OCI-LY3 (cell line): ENCODE results near the gene ITGA11.

Source experiments
- H2AFZ ChIP-seq: fragments of 200-600, 300-600 bp; shearing (Covaris generic); 2 replicates; pipeline ENCODE4 v1.6.0; 2014; ENCODE audit warnings: antibody characterized with exemption, low read depth, low read length
- H3K27ac ChIP-seq: fragments of 200-600, 300-600 bp; sonication (generic); 2 replicates; pipeline ENCODE4 v1.5.1; 2014; ENCODE audit warnings: mild to moderate bottlenecking, low read length, moderate library complexity, mixed read lengths
- H3K27me3 ChIP-seq: fragments of 200-600, 300-600 bp; sonication (generic); 2 replicates; pipeline ENCODE4 v1.6.1; 2014; ENCODE audit warnings: low read depth, low read length, mixed read lengths
- H3K36me3 ChIP-seq: fragments of 200-600, 300-600 bp; sonication (generic); replicated peaks from 2 replicates; pipeline ENCODE3; 2014; ENCODE audit warnings: low read depth, low read length, mixed read lengths
- H3K4me1 ChIP-seq: fragments of 300-600, 200-600 bp; sonication (generic); 2 replicates; pipeline ENCODE4 v1.6.1; 2014; ENCODE audit warnings: low read length, mixed read lengths
- H3K4me2 ChIP-seq: fragments of 200-600, 300-600 bp; sonication (generic); 2 replicates; pipeline ENCODE4 v1.6.1; 2014; ENCODE audit warnings: low read length, mixed read lengths
- H3K4me3 ChIP-seq: fragments of 300-600, 200-600 bp; sonication (generic); 2 replicates; pipeline ENCODE4 v1.5.1; 2014; ENCODE audit warnings: antibody characterized with exemption, mild to moderate bottlenecking, low read length, moderate library complexity
- H3K79me2 ChIP-seq: fragments of 300-600, 200-600 bp; shearing (Covaris generic); 2 replicates; pipeline ENCODE4 v1.6.1; 2014; ENCODE audit warnings: mild to moderate bottlenecking, low read length, mixed read lengths
- H3K9ac ChIP-seq: fragments of 300-600, 200-600 bp; shearing (Covaris generic); 2 replicates; pipeline ENCODE4 v1.6.0; 2014; ENCODE audit warnings: mild to moderate bottlenecking, low read length, moderate library complexity
- H3K9me3 ChIP-seq: fragments of 200-600, 300-600 bp; shearing (Covaris generic); 2 replicates; pipeline ENCODE4 v1.6.1; 2014; ENCODE audit warnings: low read length, mixed read lengths; ENCODE audit not compliant: insufficient read depth
- H4K20me1 ChIP-seq: fragments of 200-600, 300-600 bp; sonication (generic); 2 replicates; pipeline ENCODE4 v1.6.1; 2016; ENCODE audit warnings: low read length, mixed read lengths; ENCODE audit not compliant: insufficient read depth
- EZH2phosphoT487 ChIP-seq: fragments of 200-600 bp; shearing (Covaris generic); IDR thresholded peaks from 2 replicates; pipeline ENCODE4 v1.6.1; 2018; ENCODE audit warnings: antibody characterized with exemption, mixed run types, low read depth
- TF ChIP-seq, protein P1 (sequence below): fragments of 200-600, 300-600 bp; sonication (generic); IDR thresholded peaks from 2 replicates; pipeline ENCODE4 v1.5.1; 2014; ENCODE audit warnings: antibody characterized with exemption, low read length, low read depth

ITGA11 gene

GRCh38 chr15:68343579-68344225 is 88.3 kb downstream of the ITGA11 start:
- H3K4me3 ChIP-seq: no peak overlapping the region
- no peak overlapping the region for H3K9ac ChIP-seq
- H3K27ac ChIP-seq: no peak overlapping the region
- peaks cover 14% of the 10 kb centered on the region for H3K27me3 ChIP-seq
- no peaks in the 10 kb centered on the region for H3K9me3 ChIP-seq
- H3K4me2 ChIP-seq: no peak overlapping the region
- no peaks in the 10 kb centered on the region for H3K36me3 ChIP-seq
- H4K20me1 ChIP-seq: no peaks in the 10 kb centered on the region
- H3K79me2 ChIP-seq: no peaks in the 10 kb centered on the region
- peaks cover 7% of the 10 kb centered on the region; the same call in 1 of the 2 replicates for H3K4me1 ChIP-seq
- TF ChIP-seq EZH2phosphoT487: no peak
- TF ChIP-seq, protein P1, sequence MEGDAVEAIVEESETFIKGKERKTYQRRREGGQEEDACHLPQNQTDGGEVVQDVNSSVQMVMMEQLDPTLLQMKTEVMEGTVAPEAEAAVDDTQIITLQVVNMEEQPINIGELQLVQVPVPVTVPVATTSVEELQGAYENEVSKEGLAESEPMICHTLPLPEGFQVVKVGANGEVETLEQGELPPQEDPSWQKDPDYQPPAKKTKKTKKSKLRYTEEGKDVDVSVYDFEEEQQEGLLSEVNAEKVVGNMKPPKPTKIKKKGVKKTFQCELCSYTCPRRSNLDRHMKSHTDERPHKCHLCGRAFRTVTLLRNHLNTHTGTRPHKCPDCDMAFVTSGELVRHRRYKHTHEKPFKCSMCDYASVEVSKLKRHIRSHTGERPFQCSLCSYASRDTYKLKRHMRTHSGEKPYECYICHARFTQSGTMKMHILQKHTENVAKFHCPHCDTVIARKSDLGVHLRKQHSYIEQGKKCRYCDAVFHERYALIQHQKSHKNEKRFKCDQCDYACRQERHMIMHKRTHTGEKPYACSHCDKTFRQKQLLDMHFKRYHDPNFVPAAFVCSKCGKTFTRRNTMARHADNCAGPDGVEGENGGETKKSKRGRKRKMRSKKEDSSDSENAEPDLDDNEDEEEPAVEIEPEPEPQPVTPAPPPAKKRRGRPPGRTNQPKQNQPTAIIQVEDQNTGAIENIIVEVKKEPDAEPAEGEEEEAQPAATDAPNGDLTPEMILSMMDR: no peak
- no peak overlapping the region for H2AFZ ChIP-seq

DNA sequence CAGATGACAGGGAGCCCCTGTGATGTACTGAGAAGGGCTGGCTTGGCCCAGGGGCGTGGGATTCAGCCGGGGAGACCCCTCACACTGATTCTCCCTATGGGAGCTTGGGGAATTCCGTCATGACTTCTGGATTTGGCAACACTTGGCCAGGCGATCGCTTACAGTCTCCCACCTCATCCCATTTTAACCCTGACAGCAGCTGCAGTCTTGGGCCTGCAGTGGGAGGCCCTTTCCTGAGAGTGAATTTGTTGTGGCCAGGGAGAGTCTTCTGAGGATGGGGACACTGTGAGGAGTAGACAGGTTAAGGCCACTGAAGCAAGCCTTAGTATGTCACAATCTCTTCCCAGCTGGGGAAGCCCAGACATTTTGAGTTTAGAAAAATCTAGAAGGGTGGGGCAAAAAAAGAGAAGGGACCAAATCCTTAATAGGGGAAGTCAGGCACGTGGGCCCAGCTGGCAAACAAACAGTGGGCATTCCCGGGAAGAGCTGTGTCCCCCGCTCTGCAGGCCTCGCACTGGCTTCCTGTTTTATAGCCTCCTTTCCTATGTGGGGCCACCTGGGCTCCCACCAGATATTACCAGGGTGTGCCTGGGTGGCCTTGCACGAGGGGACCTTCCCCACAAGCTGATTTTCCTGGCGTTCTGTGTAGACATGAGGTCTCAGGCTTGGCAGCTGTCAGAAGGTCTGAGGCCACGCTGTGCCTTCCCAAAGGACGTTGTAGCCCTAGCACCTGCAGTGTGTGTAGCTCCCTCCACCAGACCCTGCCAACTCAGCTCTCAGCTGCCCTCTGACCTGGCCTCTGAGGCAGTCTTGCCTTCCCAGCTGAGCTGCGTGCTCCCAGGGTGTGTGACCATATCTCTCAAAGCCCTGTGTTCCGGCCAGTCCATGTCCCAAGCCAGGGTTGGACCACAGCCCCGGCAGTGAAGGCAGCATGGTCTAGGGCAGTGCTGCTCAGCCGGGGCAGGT is 89.9 kb downstream of the ITGA11 start:
- Histone ChIP-seq H2AFZ (no peak overlapping the region), H3K27ac (no peak overlapping the region), H4K20me1 (no peaks in the 10 kb centered on the region), H3K4me1 (no peaks in the 10 kb centered on the region), H3K9ac (no peak overlapping the region), H3K36me3 (no peaks in the 10 kb centered on the region), H3K9me3 (no peaks in the 10 kb centered on the region), H3K4me2 (no peak overlapping the region), H3K79me2 (no peaks in the 10 kb centered on the region), H3K27me3 (peaks cover 12% of the 10 kb centered on the region), H3K4me3 (no peak overlapping the region)
- no peak for TF ChIP-seq EZH2phosphoT487
- TF ChIP-seq, protein P1: no peak

- no peaks in the 10 kb centered on the region for H3K4me1 ChIP-seq
- no peak overlapping the region for H3K4me3 ChIP-seq
- peaks cover 5% of the 10 kb centered on the region; the same call in 1 of the 2 replicates for H3K27me3 ChIP-seq
- H2AFZ ChIP-seq: no peak overlapping the region
- no peaks in the 10 kb centered on the region for H3K9me3 ChIP-seq
- H3K4me2 ChIP-seq: no peak overlapping the region
- H3K79me2 ChIP-seq: no peaks in the 10 kb centered on the region
- no peaks in the 10 kb centered on the region for H3K36me3 ChIP-seq
- TF ChIP-seq EZH2phosphoT487: no peak
- TF ChIP-seq, protein P1: no peak
- H3K27ac ChIP-seq: no peak overlapping the region
- H4K20me1 ChIP-seq: no peaks in the 10 kb centered on the region
- H3K9ac ChIP-seq: no peak overlapping the region
These were observed 91.0 kb downstream of the ITGA11 start for GRCh38 chr15:68340726-68341671.
